Midbrain (tissue), 1 donor: ENCODE data around the gene NOA1.

ENCODE experiments used
- DNase-seq: peaks from one replicate; lab custom pipeline; 2025; lab: John Stamatoyannopoulos, UW

NOA1 gene

DNA sequence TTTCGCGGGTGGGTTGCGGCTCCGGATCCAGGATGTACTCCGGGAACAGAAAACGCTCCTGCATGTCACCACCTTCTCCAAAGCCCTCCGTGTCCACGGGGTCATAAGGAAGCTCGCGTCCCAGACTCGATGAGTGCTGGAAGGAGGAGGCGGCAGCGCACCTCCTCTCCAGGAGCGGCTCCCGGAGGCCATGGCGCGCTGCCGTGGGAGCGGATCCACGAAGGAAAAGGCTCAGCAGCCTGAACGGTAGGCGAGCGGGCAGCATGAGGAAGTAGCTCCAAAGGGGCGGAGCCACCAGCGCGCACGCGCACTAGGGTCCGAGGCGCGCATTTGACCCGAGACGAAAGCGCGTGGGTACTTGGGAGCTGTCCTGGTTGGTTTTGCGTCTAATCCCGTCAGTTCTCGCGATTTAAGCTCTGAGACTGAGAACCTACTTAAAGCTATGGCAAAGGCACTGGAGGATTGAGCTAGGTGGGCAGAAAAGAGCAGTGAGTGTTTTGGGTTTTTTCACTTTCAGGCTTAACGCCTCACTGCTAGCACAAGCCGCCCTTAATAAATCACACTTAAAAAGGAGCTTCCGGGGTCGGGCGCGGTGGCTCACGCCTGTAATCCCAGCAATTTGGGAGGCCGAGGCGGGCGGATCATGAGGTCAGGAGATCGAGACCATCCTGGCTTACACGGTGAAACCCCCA is at the start of gene NOA1:
Gene NOA1, minus strand, starts transcription at position 286 of the 692 bp plus-strand sequence. Its CDS starts 21 bp downstream, at position 265.
- peak; percentile 98 for DNase-seq

DNA sequence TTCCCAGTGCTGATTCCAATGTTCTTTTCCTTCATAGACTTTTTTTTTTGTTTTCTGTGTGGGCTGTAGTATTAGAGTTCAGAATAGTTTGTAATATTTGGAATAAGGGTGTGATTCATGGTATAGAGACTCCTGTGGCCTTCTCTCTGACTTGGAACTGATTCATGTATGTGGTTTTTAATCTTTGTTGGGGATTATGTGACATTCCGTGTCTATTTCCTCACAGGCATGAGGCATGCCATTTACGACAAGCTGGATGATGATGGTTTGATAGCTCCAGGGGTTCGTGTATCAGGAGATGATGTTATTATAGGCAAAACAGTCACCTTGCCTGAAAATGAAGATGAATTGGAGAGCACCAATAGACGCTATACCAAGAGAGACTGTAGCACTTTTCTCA is 45.7 kb upstream of the NOA1 start:
- no peak for DNase-seq

DNA sequence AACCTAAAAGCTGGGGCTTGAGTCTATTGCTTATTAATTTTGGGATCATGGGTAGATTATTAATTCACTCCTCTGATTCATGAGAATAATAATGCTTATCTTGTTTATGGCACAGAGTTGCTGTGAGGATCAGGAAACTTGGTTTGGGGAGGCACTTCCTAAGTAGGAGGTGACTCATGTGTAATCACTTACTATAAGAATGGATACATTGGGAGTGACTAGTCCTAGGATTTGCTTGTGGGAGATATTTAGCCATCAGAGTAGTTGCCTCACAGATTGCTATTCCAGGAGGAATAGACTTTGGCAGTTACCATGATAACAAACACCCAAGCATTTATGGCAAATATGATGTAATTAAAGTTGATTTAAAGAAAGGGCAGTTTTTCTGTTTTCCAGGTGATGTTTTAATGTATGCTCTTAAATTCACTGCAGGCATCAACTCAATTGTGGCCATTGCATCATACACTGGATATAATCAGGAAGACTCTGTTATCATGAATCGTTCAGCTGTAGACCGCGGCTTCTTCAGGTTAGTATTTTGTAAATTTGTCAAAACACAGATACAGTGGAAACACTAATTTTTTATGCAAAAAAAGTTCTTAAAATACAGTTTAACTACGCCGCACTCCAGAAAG is 43.2 kb upstream of the NOA1 start:
- no peak for DNase-seq

DNA sequence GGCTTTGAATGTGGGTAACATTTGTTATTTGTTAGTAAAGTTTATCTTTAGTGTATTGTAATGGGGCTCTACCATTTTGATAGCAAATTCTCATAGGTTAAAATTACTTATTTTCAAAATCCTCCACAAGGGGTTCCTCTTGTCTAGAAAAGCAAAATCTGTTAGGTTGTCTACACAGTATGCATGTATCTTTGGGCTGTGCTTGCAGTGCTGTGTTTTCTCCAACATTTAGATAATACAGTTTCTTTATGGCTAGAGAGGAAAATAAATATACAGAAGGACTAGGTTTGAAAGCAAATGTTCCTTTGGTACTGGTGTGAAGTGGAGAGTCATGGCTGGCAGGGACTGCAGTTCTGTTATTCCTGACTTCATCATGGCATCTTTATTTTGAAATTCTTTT is 41.6 kb upstream of the NOA1 start:
- no peak for DNase-seq

DNA sequence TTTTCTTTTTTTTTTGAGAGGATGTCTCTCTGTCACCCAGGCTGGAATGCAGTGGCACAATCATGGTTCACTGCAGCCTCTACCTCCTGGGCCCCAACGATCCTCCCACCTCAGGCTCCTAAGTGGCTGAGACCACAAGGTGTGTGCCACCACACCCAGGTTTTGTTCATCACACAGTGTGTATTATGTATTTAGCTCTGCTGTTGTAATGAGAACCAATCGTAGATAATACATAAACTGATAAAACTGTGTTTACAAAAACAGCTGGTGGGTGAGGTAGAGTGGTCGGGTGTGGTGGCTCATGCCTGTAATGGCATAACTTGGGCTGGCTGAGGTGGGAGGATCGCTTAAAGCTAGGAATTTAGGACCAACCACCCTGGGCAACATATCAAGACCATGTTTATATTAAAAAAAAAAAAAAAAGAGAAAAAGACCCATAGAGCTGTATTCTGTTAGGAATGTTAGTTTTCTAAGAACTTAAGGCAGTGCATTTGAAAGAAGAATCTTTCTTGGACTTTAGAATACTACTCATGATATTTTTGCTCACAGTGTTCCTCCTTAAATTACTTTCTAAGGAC is 36.2 kb upstream of the NOA1 start:
- DNase-seq: no peak

DNA sequence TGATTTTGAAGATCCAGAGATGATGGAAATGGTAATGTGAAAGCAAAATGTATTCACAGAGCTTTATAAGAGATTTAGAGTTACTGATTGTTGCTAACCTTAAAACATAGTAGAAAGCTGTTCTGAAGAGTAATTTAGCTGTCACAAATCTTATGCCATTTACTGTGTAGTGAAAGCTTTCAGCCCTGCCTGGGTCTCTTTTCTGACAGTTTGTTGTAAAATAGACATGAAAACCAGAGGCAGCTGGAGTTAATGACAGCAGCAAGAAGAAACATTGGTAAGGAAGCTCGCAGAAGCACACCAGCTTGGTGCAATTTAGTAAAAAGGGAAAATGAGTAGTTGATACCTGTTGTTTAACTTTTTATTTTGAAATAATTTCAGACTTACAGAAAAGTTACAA is 22.3 kb upstream of the NOA1 start:
- no peak for DNase-seq

DNA sequence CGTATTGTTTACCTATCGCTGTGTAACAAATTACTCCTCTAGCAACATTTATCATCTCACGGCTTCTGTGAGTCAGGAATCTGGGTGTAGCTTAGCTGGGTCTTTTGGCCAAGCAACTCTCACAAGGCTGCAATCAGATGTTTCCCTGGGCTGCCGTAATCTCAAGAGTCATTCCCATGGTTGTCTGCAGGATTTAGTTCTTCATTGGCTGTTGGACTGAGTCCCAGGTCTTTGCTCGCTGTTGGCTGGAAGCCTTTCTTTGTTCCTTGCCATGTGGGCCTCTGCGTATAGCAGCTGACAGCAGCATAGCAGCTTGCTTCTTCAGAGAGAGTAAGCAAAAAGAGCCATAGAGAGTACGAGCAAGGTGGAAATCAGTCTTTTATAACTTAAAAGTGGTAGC is 18.1 kb upstream of the NOA1 start:
- peak; percentile 90 for DNase-seq

DNA sequence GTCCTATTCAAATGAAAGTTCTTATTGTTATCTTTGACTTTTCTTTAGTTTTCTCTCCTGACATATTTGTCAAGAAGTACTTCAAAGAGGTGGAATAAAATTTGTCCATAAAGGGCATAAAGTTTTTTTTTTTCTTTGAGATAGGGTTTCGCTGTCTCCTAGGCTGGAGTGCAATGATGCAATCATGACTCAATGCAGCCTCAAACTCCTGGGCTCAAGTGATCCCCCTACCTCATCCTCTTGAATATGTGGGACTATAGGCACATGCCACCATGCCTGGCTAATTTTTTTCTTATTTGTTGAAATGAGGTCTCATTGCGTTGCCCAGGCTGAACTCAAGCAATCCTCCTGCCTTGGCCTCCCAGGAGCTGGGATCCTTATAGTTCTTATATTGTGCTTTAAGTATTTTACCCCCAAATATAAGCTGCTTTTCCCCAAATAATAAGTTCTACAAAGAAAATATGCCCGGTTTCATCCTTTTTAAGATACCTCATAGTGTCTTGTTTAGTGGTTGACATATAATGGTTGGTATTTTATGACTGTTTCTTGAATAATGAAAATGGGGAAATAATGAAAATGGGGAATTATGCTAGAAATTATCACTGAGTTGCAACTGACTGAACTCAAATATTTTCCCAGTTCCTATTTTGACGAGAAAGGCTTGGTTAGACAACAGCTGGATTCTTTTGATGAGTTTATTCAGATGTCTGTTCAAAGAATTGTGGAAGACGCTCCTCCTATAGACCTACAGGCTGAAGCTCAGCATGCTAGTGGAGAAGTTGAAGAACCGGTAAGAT is 12.9 kb upstream of the NOA1 start:
- no peak for DNase-seq

DNA sequence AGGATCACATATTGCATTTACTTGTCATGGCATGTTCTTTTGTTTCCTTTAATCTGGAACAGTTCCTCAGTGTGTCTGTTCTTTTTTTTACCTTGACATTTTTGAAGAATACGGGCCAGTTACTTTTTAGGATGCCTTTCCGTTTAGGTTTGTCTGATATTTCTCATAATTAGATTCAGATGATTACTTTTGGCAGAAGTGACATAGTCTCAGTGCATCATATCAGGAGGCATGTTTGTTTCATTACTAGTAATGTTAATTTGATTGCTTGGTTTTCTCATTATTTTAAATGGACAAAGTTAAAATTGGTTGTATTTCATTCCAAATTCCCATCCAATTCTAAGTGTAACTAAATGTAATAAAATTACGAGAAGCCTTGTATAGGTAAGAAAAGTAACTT is 9.5 kb upstream of the NOA1 start:
- no peak for DNase-seq

DNA sequence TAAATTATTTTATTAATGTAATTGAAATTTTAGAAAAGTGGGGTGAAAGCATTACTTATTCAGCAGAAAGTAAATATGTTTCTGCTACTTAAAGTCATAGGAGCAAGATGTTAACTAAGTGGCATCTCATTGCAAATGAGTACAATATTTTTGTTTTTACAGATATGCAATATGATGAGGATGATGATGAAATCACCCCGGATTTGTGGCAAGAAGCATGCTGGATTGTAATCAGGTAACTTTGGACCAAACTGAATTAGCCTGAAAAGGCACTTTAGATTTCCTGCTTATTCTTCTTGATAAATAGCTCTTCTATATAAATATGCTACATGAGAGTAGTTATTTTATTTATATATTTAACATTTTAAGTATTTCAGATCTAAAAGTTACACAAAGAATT is 8.8 kb upstream of the NOA1 start:
- no peak for DNase-seq

DNA sequence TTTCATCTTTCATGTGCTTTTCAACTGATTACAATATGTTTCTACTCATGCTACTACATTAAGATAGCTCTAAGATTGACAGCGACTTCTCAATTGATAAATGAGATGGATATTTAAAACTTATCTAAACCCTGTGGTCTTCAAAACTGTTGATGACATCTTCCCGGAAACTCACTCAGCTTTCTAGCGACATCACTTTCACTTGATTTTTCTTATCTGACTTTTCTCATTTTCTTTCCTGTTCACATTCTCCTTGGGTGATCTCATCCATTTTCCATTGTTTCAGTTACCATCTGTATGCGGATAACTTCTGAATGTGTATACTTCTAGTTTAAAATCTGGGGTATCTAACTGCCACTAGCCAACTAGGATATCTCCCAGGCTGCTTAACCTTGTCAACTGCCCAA is 4.4 kb upstream of the NOA1 start:
- DNase-seq: no peak

DNA sequence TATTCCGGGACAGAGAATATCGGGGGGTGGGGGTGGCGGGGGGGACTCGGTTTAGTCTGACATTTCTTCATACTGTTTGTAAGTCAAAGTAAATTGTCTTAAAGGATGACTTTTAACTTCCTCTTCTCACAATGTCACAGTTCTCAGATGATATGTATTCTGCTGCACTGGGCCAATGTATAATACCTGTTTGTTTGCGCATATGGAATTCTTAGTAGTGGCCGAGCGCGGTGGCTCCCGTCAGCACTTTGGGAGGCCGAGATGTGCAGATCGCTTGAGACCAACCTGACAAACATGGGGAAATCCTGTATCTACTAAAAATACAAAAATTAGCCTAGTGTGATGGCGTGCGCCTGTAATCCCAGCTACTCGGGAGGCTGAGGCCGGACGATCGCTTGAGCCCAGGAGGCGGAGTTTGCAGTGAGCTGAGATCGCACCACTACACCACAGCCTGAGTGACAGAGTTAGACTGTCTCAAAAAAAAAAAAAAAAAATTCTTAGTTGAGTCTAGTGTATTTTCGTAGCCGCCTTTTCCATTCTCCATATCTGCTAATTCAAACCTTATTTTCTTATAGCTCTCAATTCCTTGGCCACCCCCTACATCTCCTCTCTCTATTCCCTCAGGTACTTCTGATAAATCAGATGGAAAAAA is 2.1 kb upstream of the NOA1 start:
- no peak for DNase-seq

DNA sequence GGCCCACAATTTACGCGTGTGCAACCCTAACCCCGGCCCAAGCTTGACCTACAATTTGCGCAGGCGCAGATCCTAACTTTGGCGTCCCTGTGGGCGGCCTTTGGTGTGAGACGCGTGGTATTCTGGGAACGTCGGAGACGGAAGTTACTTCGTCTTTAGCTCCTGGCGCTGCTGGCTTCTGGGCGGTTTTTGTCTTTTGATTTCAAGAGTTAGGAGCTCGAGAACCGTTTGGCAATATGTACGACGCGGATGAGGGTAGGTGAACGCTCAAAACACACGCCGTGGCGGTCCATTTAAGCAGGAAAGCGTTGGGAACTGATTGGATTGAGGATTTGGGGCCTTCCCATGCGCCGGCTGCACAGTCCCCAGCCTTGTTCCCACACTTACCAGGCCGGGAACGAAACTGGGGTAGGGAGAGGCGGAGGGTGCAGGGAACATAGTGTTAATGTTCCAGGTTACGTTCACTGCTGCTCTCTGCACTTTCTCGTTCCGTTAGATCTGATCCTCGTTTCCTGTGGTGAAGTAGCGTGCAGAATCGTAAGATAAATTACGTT is 1.4 kb upstream of the NOA1 start, which contains the start of gene POLR2B:
Gene POLR2B, plus strand, starts transcription at position 147 of the 554 bp plus-strand sequence. Its CDS starts 90 bp downstream, at position 237.
- DNase-seq: peak; percentile 94

DNA sequence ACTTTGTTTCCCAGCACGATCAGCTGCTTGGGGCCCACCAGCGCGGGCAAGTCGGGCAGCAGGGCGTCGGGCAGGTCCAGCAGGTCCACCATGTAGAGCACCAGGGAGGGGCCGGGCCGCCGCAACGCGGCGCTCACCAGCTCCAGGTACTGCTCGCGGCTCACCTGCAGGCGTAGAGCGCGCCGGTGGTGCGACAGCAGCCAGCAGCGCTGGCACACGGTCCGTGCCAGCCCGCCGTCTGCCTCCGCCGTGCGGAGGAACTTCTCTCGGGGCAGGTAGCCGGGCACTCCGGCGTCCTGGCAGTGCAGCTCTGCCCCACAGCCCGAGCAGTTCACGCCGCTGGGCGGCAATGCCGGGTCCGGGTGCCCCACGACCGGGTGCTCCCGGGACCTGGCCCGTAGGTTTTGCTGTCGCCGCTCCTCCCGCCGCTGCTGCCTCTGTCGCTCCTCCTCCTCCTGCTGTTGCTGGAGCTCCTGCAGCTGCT is 527 bp downstream of the NOA1 start:
- peak; percentile 52 for DNase-seq

DNA sequence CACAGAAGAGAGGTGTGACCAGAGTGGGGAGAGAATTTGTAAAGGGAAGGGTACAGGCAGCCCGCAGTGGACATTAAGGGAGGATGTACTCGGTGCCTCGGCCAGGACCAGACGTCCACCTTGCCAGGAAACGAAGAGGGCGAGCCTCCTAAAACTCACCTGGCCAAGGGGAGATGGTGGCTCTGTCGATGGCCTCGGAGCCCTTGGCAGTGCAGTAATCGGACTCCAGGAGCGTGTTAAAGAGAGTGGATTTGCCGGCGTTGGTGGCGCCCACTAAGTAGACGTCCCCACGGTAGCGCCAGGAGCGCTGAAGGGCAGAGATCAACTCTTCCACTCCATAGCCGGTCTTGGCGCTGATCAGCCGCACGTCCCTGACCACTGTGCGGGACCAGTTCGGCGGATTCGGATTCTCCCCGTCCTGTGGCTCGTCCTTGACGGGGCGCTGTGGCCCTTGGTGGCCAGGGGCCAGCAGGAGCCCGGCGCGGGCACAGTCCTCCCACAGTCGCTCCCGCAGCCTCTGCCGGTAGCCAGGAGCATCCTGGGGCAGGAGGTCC is 1.0 kb downstream of the NOA1 start:
- no peak for DNase-seq

DNA sequence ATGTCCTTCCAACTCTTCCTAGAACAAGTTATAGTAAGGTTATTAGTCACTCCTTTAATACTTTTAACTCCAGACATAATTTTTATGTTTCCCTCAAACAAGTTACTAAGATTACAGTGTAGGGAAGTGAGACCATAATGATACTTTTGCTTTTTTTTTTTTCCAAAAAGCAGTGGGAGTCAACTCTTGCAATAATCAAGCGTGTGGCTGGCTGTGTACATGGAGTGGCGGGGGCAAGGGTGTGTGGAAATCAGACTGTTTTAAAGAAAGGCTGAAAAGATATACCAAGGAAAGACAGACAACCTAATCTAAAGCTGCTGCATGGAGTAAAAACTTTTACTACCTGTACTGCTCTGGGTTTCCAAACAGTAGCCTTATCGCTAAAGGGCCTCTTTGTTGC is 4.1 kb downstream of the NOA1 start:
- no peak for DNase-seq

DNA sequence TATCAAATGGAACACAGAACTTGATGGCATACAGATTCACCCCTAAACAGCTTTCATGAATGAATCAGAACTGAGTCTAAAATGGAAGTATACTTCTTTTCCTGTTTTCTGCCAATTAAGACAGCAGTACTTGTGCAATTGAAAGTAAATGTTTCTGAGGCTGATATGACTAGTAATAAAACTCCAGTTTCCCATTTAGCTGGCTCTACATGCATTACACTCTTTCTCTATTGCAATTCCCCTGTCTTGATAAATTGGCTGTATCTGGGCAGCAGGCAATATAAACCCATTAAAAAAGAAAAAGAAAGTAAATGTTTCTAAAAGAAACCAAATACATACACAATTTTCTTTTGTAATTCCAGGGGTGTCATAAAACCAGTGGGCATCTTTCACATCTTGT is 4.6 kb downstream of the NOA1 start:
- DNase-seq: no peak

DNA sequence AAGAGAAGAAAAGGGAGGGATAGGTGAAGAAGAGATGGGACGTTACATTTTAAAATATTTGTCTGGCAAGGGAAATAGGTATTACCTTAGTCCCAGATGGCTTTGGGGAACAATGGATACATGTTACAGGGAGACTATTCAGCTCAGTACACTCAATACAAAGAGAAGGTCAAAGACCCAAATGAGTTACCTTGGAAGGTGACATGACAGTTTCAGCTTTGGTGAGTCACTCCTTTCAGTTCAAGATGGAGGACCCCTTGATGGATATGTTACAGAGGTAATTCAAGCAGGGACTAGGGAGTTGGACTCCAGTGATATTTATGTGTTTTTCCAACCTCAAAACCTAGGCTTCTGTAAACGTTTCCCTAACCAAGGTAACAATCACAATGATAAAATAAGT is 5.0 kb downstream of the NOA1 start:
- DNase-seq: no peak

DNA sequence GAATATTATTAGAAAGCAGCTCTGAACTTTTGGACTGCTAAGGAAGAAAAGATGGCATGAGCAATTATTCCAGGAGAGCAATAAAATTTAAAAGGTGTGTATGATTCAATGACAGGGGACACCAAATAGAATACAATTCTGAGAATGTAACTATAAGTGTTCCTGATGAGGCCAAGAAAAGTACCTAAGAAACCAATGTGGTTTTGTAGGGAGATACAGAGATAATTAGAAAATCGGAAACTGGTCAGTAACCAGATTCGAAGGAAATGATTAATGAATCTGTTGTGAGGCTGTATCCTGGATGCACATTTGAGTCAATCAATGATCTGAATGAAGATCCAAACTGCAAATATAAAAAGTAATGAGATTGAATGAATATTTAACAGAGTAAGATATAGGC is 6.0 kb downstream of the NOA1 start:
- DNase-seq: no peak

DNA sequence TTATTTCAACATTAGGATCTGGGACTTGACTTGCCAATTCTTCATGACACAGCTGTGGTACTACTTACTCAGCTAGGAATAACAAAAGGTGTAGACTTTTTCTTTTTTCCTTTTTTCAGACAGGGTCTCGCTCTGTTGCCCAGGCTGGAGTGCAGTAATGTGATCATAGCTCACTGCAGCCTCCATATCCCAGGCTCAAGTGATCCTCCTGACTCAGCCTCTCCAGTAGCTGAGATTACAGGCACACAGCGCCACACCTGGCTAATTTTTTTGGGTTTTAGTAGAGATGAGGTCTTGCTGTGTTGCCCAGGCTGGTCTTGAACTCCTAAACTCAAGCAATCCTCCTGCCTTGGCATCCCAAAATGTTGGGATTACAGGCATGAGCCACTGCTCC is 16.3 kb downstream of the NOA1 start:
- no peak for DNase-seq

DNA sequence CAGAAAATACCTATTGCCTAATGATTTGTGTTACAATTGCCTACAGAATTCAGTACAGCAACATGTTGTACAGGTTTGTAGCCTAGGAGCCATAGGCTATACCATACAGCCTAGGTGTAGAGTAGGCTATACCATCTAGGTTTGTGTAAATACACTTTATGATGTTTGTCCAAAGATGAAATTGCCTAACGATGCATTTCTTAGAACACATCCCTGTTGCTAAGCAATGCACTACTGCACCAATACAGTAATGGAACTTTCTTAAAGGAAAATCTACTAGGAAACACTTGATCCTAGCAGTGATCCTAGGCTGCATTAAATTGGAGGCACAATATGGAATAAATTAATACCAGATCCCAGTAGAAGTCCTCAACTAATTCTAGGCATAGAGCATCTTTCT is 18.3 kb downstream of the NOA1 start:
- DNase-seq: no peak
